Natural killer cell treated with Interleukin-12 subunit alpha and Interleukin-12 subunit beta and Interleukin-15 and Interleukin-18, amount 100 ng/mL, for 72 hours (primary cell): Measurements from ENCODE around the gene DMRTA2. TPM values are rescaled to one million over a fixed set of nuclear protein-coding genes. Genes with fewer than 3 reads are reported as not detected.
A peak's percentile ranks its signal among the peaks of the same experiment; 100 is the strongest.
"Not testable (repeated sequence)": the region's sequence is repeated elsewhere in the genome, so short reads cannot be mapped to it uniquely, and the experiment has no call there.

Experiments used
- ATAC-seq, 2 donors: fragments of 150-1000 bp; cut with Tn5 transposase in 1 of 2; sonication (Bioruptor Pico), chemical (Tn5 transposase) in 1 of 2; 2 replicates each; pipeline ENCODE4 v1.10.0; 2021
- DNase-seq: peaks from one replicate; pipeline ENCODE4 v3.0.0; 2022; ENCODE audit warnings: low spot score
- H3K27ac Mint-ChIP-seq, 2 donors: 1 replicate in 1 of 2; 2 replicates in 1 of 2; pipeline ENCODE4 v1.8.0; 2022; ENCODE audit warnings: mixed read lengths in 2 of 2, mild to moderate bottlenecking in 1 of 2, moderate library complexity in 1 of 2
- H3K27me3 Mint-ChIP-seq, 2 donors: 1 replicate in 1 of 2; 2 replicates in 1 of 2; pipeline ENCODE4 v1.8.0; 2022; ENCODE audit warnings: mixed read lengths in 2 of 2
- H3K36me3 Mint-ChIP-seq: one replicate; pipeline ENCODE4 v1.8.0; 2022; ENCODE audit warnings: mixed read lengths
- H3K4me1 Mint-ChIP-seq, 2 donors: 1 replicate in 1 of 2; 2 replicates in 1 of 2; pipeline ENCODE4 v1.8.0; 2022; ENCODE audit warnings: low read depth in 2 of 2, mixed read lengths in 2 of 2, mild to moderate bottlenecking in 1 of 2
- H3K4me3 Mint-ChIP-seq: one replicate; pipeline ENCODE4 v1.8.0; 2022; ENCODE audit warnings: mixed read lengths
- H3K9me3 Mint-ChIP-seq: 2 replicates; pipeline ENCODE4 v1.8.0; 2022; ENCODE audit warnings: mixed read lengths
- total RNA-seq, 2 donors: library from RNA; stranded (reverse); gene quantifications; one replicate each; pipeline ENCODE4 v1.2.3, GENCODE V29; 2022

Gene DMRTA2
- total RNA-seq, 2 donors from 2014 or later = 1.1 to 3.6 TPM

GRCh38 chr1:50405814-50406213, 17.4 kb downstream of the DMRTA2 start:
- H3K4me3 Mint-ChIP-seq = no peak overlapping the region
- H3K27ac Mint-ChIP-seq = no peak overlapping the region
- DNase-seq (no peak), ATAC-seq (no peak)
- H3K27me3 Mint-ChIP-seq = peaks cover 45 to 63% of the 10 kb centered on the region in 2 donors
- H3K4me1 Mint-ChIP-seq = no peaks in the 10 kb centered on the region
- H3K9me3 Mint-ChIP-seq = no peaks in the 10 kb centered on the region
- no peaks in the 10 kb centered on the region for H3K36me3 Mint-ChIP-seq

- Mint-ChIP-seq H3K4me3 (no peak overlapping the region), H3K27me3 (peaks cover 21 to 32% of the 10 kb centered on the region in 2 donors), H3K9me3 (peaks cover 2% of the 10 kb centered on the region), H3K36me3 (no peaks in the 10 kb centered on the region), H3K4me1 (no peaks in the 10 kb centered on the region), H3K27ac (no peak overlapping the region)
- ATAC-seq = no peak
- DNase-seq = no peak
Measured at GRCh38 chr1:50393522-50394120, 29.6 kb downstream of the DMRTA2 start.

- H3K27ac Mint-ChIP-seq, DNase-seq, H3K9me3 Mint-ChIP-seq, H3K4me1 Mint-ChIP-seq, ATAC-seq, H3K4me3 Mint-ChIP-seq, H3K36me3 Mint-ChIP-seq: not testable (repeated sequence)
- peaks cover 15 to 19% of the 10 kb centered on the region in 2 donors for H3K27me3 Mint-ChIP-seq
Measured at GRCh38 chr1:50381551-50381950, 41.7 kb downstream of the DMRTA2 start.

GRCh38 chr1:50378770-50379169, 44.5 kb downstream of the DMRTA2 start:
- Mint-ChIP-seq H3K4me1 (no peaks in the 10 kb centered on the region), H3K36me3 (no peaks in the 10 kb centered on the region), H3K27me3 (peaks cover 21 to 26% of the 10 kb centered on the region in 2 donors), H3K9me3 (no peaks in the 10 kb centered on the region), H3K4me3 (no peak overlapping the region), H3K27ac (no peak overlapping the region)
- DNase-seq (no peak), ATAC-seq (no peak)

- Mint-ChIP-seq H3K27ac (no peak overlapping the region), H3K4me3 (no peak overlapping the region), H3K4me1 (no peaks in the 10 kb centered on the region), H3K36me3 (no peaks in the 10 kb centered on the region), H3K27me3 (peaks cover 41 to 47% of the 10 kb centered on the region in 2 donors), H3K9me3 (no peaks in the 10 kb centered on the region)
- DNase-seq (no peak), ATAC-seq (no peak)
Measured at GRCh38 chr1:50373532-50373931, 49.7 kb downstream of the DMRTA2 start.

- Mint-ChIP-seq H3K27me3 (peaks cover 39 to 47% of the 10 kb centered on the region in 2 donors), H3K36me3 (no peaks in the 10 kb centered on the region), H3K9me3 (no peaks in the 10 kb centered on the region), H3K4me3 (no peak overlapping the region), H3K27ac (peak overlapping the region in 1 of 2 donors; percentile 17), H3K4me1 (no peaks in the 10 kb centered on the region)
- DNase-seq = no peak
- peak in 1 of 2 donors; percentile 6 for ATAC-seq
Measured at GRCh38 chr1:50371749-50372148, 51.5 kb downstream of the DMRTA2 start.

- Mint-ChIP-seq H3K4me1 (no peaks in the 10 kb centered on the region), H3K4me3 (no peak overlapping the region), H3K27ac (no peak overlapping the region), H3K9me3 (no peaks in the 10 kb centered on the region), H3K27me3 (peaks cover 37 to 55% of the 10 kb centered on the region in 2 donors), H3K36me3 (no peaks in the 10 kb centered on the region)
- DNase-seq (no peak), ATAC-seq (no peak)
Measured at GRCh38 chr1:50369830-50370229, 53.4 kb downstream of the DMRTA2 start.

- no peaks in the 10 kb centered on the region for H3K36me3 Mint-ChIP-seq
- peaks cover 33 to 57% of the 10 kb centered on the region in 2 donors for H3K27me3 Mint-ChIP-seq
- DNase-seq (no peak), ATAC-seq (no peak)
- no peak overlapping the region for H3K27ac Mint-ChIP-seq
- no peak overlapping the region for H3K4me3 Mint-ChIP-seq
- no peaks in the 10 kb centered on the region for H3K9me3 Mint-ChIP-seq
- H3K4me1 Mint-ChIP-seq = no peaks in the 10 kb centered on the region
Measured at GRCh38 chr1:50369008-50369634, 54.1 kb downstream of the DMRTA2 start.

- no peak overlapping the region for H3K27ac Mint-ChIP-seq
- no peaks in the 10 kb centered on the region for H3K4me1 Mint-ChIP-seq
- ATAC-seq (peak in 1 of 2 donors; percentile 75), DNase-seq (peak; percentile 73)
- no peaks in the 10 kb centered on the region for H3K9me3 Mint-ChIP-seq
- H3K27me3 Mint-ChIP-seq = peaks cover 34 to 57% of the 10 kb centered on the region in 2 donors
- no peak overlapping the region for H3K4me3 Mint-ChIP-seq
- H3K36me3 Mint-ChIP-seq = no peaks in the 10 kb centered on the region
Measured at GRCh38 chr1:50368179-50369007, 54.9 kb downstream of the DMRTA2 start.
